ENCODE measurements around the gene ARHGEF38.

GRCh38 chr4:105555409-105555808 lies 3.0 kb downstream of the ARHGEF38 start:
- TF ChIP-seq CTCF (IDR thresholded peaks at IDR 0.05 in 4 of 5, conservative IDR thresholded peaks at IDR 0.05 in 1 of 5) (no peak), POLR2A (IDR thresholded peaks at IDR 0.05) (no peak)

All from gastrocnemius medialis (tissue), 4 donors.